ENCODE data around the gene CTSZ.

DNA sequence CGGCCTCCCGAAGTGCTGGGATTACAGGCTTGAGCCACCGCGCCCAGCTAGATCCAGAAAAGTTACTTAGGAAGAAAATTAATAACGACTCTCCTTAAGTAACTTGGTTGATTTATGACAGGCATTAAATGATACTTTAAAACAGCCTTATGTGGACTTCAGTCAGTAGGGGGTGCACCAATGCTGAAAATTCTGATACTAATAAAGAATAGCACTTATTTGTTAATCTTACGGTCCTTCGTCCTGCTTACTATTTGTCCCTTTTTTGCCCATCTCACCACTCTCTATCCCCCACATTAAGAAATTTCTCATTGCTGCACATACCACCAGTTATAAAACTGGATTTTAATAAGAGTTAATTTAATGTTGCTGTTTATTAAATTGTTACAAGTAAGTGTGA lies 48.2 kb upstream of the CTSZ start:
- TF ChIP-seq POLR2A (IDR thresholded peaks at IDR 0.05; ENCODE audit: low read depth, low read length), result no peak
- TF ChIP-seq POLR2AphosphoS5 (IDR thresholded peaks at IDR 0.05; ENCODE audit: low read depth, low read length), result no peak
